ENCODE data around the gene SAMD13.

The SAMD13 gene

DNA sequence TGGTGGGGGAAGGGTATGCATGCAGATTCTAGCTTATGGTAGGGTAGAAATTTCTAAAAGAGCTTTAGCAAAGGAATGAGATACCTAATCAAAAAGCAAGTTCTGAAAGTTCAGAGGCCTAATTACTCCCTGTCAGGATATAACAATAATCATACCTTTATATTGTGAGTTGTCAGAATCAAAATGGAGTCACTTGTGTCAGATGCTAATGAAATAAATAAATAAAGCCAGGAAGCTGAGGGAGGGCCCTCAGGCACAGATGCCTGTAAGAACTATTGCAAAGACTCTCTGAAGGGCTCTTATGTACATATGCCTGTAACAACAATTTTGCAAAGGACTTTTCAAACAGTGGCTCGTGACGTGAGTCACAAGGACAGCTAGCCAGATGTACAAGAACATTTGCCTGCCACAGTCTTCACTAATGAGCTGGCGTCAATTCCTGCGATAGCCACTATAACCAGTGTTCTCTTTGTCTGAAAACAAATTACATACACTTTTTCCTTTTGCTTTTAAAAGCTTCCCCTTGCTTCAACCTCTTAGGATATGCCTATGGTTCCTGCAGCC lies 69.4 kb downstream of the SAMD13 start:
- H3K4me2 ChIP-seq = no peak overlapping the region

DNA sequence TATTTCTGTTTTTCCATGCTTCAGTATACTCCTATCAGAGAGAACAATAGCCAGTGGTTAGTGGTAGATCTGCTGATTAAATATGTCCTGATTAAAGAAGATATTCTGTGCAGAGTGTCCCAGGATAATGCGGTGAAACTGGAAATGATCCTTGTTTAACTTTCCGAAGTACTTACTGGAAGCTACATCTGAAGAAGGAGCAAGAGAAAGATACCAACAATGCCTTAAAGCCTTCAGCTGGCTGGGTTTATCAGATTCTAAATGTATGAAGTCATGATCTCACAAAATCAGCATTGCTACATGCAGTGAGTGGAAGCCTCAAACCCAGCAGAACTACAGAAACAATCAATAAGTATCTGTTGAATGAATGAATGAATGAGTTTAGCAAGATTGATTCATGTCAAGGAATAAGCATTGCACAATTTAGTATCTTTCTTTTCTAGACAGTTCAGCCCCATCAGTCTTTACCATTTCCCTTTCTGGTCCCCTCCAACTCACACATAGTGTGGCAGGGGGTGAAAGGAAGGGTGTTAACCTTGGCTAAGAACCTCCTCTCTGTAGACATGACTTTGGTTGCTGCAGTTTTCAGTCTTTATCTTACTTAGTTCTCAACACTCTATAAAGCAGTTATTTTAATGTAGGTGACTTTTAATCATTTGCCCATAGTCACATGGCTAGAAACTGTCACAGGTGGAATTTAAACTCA lies 72.1 kb downstream of the SAMD13 start:
- Histone ChIP-seq H3K4me1 (ENCODE audit: low read depth, poor library complexity, severe bottlenecking) (no peaks in the 10 kb centered on the region), H3K79me2 (ENCODE audit: insufficient read depth, low read depth) (no peaks in the 10 kb centered on the region), H3K27me3 (ENCODE audit: insufficient read depth, low read depth) (no peaks in the 10 kb centered on the region), H3K27ac (no peak overlapping the region), H3K9ac (no peak overlapping the region), H3K4me2 (no peak overlapping the region), H4K20me1 (ENCODE audit: insufficient read depth) (no peaks in the 10 kb centered on the region), H3K36me3 (ENCODE audit: insufficient read depth) (no peaks in the 10 kb centered on the region), H3K4me3 (IDR thresholded peaks at IDR 0.05; ENCODE audit: insufficient read depth, low read depth, low read length) (no peak overlapping the region), H2AFZ (ENCODE audit: low read depth) (no peak overlapping the region)
- TF ChIP-seq, protein P1, sequence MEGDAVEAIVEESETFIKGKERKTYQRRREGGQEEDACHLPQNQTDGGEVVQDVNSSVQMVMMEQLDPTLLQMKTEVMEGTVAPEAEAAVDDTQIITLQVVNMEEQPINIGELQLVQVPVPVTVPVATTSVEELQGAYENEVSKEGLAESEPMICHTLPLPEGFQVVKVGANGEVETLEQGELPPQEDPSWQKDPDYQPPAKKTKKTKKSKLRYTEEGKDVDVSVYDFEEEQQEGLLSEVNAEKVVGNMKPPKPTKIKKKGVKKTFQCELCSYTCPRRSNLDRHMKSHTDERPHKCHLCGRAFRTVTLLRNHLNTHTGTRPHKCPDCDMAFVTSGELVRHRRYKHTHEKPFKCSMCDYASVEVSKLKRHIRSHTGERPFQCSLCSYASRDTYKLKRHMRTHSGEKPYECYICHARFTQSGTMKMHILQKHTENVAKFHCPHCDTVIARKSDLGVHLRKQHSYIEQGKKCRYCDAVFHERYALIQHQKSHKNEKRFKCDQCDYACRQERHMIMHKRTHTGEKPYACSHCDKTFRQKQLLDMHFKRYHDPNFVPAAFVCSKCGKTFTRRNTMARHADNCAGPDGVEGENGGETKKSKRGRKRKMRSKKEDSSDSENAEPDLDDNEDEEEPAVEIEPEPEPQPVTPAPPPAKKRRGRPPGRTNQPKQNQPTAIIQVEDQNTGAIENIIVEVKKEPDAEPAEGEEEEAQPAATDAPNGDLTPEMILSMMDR (conservative IDR thresholded peaks at IDR 0.05; ENCODE audit: low read depth, low read length) = no peak

More for the DNA sequence above, 69.4 kb downstream of the SAMD13 start:
- Histone ChIP-seq H3K4me1 (ENCODE audit: low read depth, poor library complexity, severe bottlenecking) (no peaks in the 10 kb centered on the region), H4K20me1 (ENCODE audit: insufficient read depth) (no peaks in the 10 kb centered on the region), H2AFZ (ENCODE audit: low read depth) (no peak overlapping the region), H3K9ac (no peak overlapping the region), H3K27ac (no peak overlapping the region), H3K36me3 (ENCODE audit: insufficient read depth) (no peaks in the 10 kb centered on the region), H3K4me3 (IDR thresholded peaks at IDR 0.05; ENCODE audit: insufficient read depth, low read depth, low read length) (no peak overlapping the region), H3K79me2 (ENCODE audit: insufficient read depth, low read depth) (no peaks in the 10 kb centered on the region), H3K27me3 (ENCODE audit: insufficient read depth, low read depth) (no peaks in the 10 kb centered on the region)
- TF ChIP-seq, protein P1 (conservative IDR thresholded peaks at IDR 0.05; ENCODE audit: low read depth, low read length) = no peak

DNA sequence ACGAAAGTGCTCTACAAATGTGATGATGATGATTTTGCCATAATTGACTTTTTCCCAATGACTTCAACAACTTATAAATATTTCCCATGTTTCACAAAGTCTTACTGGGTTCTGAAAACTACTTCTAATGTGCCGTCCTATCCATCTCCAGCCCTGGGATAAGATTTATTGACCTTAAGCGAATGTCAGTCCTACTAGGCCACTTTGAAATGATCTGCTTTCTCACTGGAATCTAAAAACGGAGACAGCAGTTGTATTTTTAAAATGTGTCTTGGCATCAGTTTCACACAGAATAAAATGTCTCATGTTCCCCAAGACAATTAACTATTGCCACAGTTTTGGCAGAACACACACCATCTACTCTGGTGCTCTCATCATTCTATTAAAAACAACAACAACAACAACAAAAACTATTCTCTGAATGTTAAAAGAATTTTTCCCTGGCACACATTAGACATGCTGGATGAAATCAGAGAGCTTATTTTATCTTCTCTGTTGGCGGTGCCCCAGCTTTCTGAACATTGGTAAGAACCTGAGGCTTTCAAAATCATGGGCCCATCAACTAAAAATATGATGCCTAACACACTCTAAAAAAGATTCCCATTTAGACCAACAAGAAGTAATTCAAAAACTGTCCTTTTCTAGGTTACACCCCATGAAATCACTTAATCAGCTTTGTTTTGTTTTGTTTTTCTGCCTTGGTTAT lies 73.6 kb downstream of the SAMD13 start:
- Histone ChIP-seq H2AFZ (ENCODE audit: low read depth) (no peak overlapping the region), H3K36me3 (ENCODE audit: insufficient read depth) (no peaks in the 10 kb centered on the region), H3K4me2 (no peak overlapping the region), H3K27ac (no peak overlapping the region), H3K4me3 (IDR thresholded peaks at IDR 0.05; ENCODE audit: insufficient read depth, low read depth, low read length) (no peak overlapping the region), H4K20me1 (ENCODE audit: insufficient read depth) (no peaks in the 10 kb centered on the region), H3K27me3 (ENCODE audit: insufficient read depth, low read depth) (no peaks in the 10 kb centered on the region), H3K4me1 (ENCODE audit: low read depth, poor library complexity, severe bottlenecking) (no peaks in the 10 kb centered on the region), H3K79me2 (ENCODE audit: insufficient read depth, low read depth) (no peaks in the 10 kb centered on the region), H3K9ac (no peak overlapping the region)
- TF ChIP-seq, protein P1 (conservative IDR thresholded peaks at IDR 0.05; ENCODE audit: low read depth, low read length) = no peak

- Histone ChIP-seq H3K4me3 (IDR thresholded peaks at IDR 0.05; ENCODE audit: insufficient read depth, low read depth, low read length) (no peak overlapping the region), H2AFZ (ENCODE audit: low read depth) (no peak overlapping the region), H3K36me3 (ENCODE audit: insufficient read depth) (no peaks in the 10 kb centered on the region), H3K79me2 (ENCODE audit: insufficient read depth, low read depth) (no peaks in the 10 kb centered on the region), H3K4me1 (ENCODE audit: low read depth, poor library complexity, severe bottlenecking) (no peaks in the 10 kb centered on the region), H3K27me3 (ENCODE audit: insufficient read depth, low read depth) (no peaks in the 10 kb centered on the region), H3K9ac (no peak overlapping the region), H3K27ac (no peak overlapping the region), H3K4me2 (no peak overlapping the region), H4K20me1 (ENCODE audit: insufficient read depth) (no peaks in the 10 kb centered on the region)
- TF ChIP-seq, protein P1 (conservative IDR thresholded peaks at IDR 0.05; ENCODE audit: low read depth, low read length) = no peak
Measured at GRCh38 chr1:84376000-84376910, 74.7 kb downstream of the SAMD13 start.
